KG1 (cell line): Measurements from ENCODE around the gene RPL18A.
A peak's percentile ranks its signal among the peaks of the same experiment; 100 is the strongest.

Experiments
- DNase-seq: peaks from one replicate; lab custom pipeline; 2025; lab: John Stamatoyannopoulos, UW

The RPL18A gene

DNA sequence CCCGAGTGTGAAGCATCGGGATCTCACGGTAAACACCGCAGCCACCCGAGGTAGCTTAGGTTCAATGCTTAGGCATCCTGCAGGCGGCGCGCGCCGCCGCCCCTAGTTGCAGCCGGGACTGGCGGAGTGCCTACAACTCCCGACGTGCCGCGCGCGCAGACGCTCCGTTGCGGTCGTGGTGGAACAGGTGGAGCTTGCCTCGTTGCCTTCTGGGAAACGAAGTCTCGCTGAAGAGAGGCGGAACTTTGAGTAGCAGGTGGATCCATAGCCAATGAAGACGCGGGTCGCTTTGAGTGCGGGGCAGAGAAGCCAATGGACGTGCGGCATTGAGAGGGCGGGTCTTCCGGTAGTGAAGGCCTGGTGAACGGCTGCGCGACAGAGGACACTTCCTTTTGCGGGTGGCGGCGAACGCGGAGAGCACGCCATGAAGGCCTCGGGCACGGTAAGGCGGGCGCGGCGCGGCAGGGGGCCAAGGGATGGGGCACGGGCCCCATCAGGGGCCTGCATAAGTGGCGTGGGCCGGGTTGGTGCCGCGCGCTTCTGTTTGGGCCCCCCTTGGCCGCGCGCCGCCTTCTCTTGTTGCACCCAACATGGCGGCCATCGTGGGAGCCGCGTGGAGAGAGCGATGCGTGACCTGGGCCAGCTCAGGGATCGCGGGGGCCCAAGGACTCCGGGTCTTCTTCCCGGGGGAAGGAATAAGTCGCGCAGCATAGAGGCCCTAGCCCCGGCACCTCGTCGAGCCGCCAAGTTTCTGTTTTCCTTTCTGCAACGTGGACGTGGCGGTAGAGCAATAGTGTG is at the start of gene RPL18A:
TSS of gene RPL18A (plus strand) at position 378 of the 798 bp plus-strand sequence. CDS start at position 425, 47 bp downstream.
- DNase-seq: peak; percentile 96

DNA sequence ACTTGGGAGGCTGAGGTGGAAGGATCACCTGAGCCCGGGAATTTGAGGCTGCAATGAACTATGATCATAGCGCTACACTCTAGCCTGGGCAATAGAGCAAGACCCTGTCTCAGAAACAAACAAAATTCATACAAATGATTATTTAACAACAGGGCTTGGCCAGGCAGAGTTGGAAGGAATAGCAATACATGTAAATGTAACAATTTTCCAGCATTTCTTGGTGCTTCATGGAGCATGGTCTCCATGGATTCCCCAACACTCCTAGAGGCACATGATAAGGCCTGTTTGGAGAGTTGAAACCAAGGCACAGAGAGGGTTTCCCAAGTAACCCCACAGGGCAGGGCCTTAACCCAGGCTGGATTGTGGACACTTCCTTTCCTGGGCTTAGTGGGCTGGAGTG is 48.6 kb upstream of the RPL18A start:
- no peak for DNase-seq

DNA sequence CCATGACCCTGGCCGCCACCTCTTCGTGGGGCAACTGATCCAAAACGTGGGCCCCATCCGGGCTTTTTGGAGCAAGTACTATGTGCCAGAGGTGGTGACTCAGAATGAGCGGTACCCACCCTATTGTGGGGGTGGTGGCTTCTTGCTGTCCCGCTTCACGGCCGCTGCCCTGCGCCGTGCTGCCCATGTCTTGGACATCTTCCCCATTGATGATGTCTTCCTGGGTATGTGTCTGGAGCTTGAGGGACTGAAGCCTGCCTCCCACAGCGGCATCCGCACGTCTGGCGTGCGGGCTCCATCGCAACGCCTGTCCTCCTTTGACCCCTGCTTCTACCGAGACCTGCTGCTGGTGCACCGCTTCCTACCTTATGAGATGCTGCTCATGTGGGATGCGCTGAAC is 48.0 kb upstream of the RPL18A start:
- no peak for DNase-seq

DNA sequence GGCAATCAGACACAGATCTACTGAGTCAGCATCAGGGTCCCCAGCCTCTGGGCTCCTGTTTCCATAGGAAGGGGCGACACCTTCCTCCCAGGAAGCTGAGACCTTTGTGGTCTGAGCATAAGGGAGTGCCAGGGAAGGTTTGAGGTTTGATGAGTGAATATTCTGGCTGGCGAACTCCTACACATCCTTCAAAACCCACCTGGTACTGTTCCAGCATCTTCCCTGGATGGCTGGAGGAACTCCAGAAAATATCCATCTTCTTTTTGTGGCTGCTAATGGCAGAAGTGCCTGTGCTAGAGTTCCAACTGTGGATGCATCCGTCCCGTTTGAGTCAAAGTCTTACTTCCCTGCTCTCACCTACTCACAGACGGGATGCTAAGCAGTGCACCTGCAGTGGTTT is 47.6 kb upstream of the RPL18A start:
- no peak for DNase-seq

DNA sequence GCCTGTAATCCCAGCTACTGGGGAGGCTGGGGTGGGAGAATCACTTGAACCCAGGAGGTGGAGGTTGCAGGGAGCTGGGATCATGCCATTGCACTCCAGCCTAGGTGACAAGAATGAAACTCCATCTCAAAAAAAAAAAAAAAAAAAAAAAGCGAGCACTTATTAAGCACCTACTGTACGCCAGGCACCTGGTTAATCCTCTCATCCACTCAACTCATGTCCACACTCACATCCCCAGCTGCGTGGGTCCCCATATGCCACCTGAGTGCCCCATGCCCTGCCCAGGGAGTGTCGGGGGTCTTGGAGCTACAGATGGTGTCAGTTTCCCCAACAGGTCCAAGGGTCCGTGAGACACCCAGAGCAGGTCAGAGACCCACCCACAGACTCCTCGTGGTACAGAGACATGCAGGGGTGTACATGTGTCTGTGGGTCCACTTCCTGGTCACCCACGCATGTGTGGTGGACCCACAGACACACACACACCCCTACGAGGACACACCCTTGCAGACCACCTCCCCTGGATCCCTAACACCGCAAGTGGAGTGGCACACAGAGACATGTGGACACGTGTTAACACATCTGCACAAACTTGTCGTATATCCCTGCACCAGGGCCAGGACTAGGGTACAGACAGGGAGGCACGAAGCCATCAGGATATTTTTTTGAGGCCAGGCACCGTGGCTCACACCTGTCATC is 41.9 kb upstream of the RPL18A start:
- DNase-seq: no peak

DNA sequence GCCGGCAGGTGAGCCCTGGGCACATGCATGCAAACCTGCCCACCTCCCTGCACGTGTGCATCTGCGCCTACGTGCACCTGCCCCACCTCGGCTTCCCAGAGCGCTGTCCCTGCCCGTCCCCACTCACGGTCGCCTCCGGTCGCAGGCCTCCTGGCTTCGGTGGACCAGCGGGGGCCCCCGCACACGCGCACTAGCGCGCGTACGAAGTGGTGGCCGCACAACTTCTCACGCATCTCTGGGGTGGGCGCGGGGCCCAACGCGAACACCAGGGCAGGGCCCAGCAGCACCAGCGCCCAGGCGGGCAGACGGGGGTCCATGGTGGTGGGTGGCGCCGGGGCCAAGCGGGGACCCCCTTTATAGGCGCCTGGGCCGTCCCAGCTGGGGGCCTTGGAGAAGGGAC is 38.5 kb upstream of the RPL18A start, which contains the start of gene INSL3:
TSS of gene INSL3 (minus strand) at position 330 of the 400 bp plus-strand sequence. CDS start at position 317, 13 bp downstream.
- no peak for DNase-seq

DNA sequence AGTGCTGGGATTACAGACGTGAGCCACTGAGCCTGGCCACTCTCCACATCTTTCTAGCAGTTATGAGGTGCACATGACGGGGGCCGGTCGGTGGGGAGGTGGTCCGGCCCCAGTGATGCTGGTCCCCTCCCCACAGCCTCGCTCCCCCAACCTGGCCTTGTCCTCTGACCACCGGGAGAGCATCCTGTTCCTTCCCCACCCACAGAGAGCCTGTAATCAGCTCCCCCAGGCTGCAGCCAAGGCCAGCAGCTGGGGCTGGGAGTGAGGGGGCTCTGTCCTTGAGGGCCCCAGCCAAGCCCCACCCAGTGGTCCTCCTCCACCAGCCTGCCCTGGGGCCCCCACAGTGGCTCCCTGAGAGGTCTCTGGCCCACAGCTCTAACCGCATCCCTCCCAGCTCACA is 35.4 kb upstream of the RPL18A start:
- no peak for DNase-seq

DNA sequence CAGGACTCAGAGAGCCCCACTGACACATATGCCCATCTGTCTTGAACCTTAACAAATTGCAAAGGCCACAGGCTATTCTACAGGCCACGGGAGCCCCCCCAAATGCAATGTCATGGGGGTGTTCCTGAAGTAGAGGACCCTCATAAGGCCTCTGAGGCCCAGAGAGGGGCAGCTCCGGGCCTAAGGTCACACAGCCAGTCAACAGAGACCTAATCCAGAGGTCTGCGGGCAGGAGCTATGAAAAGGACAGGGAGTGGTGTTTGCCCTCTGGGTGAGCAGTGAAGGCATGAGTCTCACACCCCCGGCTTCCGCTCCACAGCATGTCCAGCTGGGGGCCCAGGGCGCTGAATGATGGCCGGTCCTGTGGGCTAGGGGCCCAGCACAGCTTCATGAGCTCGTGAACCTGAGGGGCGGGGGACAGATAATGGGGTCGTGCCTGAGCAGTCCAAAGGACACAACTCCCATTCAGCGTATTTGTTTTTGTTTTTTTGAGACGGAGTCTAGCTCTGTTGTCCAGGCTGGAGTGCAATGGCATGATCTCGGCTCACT is 33.1 kb upstream of the RPL18A start:
- DNase-seq: no peak

DNA sequence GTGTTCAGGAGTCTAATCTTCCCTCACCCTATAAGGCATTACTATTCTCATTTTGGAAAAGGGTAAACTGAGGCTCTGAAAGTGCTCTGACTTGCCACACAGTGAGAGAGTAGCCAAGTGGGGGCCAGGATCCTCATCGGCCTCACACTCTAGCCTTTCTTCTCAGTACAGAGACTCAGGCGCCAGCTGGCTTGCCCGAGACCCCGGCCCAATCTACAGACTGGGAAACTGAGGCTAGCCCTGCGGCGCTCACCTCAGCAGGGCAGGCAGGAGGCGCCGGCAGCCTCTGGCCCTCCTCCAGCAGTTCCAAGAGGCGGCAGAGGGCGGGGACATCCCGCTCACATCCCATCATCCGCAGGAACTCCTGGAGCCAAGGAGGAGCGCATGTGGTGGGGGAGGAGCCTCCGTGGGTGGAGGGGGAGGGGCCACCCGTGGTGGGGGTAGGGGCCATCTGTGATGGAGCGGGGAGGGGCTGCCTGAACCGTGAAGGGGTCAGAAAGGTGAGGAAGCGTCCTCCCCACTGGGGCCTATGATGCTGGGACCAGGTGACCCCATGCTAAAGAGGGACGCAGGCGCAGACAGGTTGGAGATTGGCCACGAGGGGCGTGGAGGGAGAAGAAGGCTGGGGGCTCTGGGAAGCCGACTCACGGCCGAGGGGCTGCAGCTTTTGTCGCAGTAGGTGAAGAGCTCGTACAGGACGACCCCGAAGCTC is 29.7 kb upstream of the RPL18A start:
- DNase-seq: no peak

DNA sequence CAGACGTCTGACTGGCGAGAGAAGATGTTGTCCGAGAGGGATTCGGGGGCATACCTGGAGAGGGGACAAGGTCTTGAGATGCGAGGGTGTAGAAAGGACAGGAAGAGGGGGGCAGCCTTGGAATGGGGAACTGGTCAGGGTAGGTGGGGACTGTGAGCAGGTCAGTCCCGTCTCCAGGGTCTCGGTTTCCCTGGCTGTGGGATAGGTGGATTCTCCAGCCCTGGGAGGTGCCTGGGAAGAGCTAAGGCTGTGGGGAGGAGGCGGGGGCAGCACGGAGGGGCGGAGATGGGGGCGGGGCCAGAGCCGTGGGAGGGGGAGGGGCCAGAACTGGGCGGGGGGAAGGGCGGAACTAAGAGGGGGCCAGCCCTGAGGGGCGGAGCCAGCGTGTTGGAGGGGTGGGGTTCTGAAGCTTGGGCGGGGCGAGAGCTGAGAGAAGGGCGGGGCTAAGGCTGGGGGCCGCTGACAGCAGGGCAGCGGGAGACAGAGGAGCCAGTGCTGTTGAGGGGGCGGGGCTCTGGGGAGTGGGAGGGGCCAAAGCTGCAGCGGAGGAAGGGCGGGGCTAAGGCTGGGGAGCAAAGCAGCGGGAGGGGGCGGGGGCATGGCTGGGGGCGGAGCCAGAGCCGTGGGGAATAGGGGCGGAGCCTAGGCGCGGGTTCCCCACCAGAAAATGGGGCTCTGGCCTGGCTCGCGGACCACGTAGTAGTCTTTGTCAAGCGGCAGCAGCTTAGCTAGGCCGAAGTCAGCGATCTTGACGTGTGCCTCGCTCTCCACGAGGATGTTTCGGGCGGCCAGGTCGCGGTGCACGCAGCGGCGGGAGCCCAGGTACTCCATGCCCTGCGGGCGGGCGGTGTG is 28.9 kb upstream of the RPL18A start:
- no peak for DNase-seq

DNA sequence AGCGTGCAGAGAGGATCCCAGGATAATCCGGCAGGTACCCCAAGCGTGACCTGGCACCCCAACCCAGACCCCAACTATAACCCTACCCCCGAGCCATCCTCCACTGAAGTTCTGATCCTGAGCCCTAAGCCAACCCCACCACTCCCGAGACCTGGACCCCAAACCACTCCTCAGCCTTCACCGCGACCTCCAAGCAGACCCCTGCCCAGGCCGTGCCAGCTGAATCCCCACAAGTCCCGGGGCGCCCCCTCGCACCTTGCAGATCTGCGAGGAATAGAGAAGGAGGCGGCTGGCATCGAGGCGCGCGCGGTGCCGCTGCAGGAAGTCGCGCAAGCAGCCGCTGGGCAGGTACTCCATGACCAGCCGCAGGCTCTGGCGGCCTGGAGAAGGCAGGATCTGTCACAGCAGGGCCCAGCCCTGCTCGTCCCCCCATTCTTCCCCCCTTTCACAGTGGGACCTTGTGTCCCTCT is 28.3 kb upstream of the RPL18A start:
- no peak for DNase-seq

DNA sequence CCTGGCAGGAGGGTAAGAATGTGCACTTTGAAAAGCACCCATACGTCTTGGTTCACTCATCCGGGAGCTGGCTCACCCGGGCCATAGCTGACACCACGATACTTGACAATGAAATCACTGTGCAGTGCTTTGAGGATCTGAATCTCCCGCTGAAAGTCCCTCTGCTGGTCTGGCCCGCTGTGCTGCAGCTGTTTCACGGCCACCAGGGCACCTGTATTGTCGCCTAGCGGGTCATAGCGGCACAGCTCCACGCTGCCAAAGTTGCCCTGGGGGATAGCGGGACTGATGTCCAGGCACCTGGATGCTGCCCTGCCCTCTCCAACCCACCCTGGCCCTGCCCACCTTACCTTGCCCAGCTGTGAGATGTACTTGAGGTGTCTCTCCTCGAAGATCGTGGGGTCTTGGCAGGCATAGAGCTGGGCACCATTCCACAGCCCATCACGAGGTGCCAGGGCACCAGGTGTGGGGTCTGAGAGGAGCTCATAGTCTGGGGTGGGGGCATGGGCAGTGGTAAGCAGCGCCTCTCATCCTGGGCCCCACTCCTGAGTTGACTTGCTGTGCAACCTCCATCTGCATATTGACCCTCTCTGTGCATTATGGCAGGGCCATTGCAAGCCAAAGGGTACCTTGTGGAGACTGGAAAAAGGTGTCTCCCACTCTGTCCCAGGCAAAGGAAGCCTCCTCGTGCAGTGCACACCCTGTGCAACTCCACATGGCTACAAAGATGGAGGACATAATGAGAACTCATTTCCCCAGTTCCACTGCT is 27.1 kb upstream of the RPL18A start:
- DNase-seq: no peak

DNA sequence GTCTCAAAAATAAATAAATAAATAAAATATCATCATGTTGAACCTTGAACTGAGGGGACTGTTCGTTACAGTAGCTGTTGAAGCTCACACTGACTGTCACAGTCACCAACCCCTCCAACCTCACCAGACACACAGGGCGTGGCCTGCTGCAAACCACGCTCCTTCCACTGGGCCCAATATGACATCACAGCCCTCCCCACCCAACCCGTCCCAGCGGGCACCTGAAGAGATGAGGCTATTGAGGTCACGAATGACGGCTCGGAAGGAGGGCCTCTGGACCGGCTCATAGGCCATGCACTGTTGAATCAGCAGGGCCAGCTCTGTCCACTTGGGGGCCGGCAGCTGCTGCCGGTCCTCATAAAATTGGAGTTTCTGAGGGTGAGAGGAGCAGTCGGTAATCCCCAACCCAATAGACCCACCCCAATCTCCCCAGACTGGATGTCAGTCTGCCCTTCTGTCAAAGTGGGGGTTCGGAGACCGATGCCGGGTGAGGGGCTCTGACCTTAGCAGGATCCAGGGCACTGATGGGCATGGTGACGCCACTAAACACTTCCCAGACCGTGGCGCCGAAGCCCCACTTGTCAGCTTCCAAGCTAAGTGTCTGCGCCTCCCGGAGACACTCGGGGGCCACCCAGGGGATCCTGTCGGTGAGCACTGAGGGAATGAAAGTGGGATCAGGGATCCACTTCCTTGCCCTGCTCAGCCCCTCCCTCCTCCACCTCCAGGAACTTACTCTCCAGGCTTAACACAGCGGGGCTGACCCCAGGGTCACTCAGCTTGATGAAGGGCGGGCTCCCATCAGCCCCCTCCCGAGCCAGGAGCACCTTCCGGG is 25.1 kb upstream of the RPL18A start:
- no peak for DNase-seq

DNA sequence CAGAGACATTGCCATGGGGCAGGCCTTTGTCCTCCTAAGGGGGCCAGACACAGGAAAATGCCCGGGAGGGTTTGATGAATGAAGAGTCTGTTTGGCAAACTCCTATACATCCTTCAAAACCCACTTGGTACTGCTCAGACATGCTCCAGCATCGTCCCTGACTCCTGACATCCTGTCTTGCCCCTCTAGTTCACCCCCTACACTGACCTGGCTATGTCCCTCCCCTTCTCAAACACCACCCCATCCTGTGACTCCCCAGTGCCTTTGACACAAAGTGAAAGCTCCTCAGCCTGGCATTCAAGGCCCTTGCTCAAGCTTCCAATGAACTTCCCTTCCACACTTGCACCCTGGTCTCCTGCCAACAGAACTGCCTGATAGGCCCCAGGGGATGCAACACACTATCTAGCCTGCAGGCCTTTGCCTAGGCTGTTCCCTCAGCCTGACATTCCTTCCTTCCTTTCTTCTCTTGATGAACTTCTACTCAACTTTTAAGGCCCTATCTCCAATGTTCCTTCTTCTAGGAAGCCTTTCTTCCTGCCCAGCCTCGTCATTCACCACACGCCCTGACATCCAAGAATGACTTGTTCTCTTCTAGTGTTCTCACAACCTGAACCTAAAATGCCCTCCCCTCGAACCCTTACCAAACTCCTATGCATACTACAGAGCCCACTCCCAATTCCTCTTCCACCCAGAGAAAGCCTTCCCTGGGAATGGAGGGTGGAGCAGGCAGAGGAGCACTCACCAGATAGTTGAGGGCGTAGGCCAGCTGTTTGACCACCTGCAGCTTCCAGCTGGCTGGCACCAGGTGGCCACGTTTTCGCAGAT is 24.3 kb upstream of the RPL18A start:
- DNase-seq: no peak

DNA sequence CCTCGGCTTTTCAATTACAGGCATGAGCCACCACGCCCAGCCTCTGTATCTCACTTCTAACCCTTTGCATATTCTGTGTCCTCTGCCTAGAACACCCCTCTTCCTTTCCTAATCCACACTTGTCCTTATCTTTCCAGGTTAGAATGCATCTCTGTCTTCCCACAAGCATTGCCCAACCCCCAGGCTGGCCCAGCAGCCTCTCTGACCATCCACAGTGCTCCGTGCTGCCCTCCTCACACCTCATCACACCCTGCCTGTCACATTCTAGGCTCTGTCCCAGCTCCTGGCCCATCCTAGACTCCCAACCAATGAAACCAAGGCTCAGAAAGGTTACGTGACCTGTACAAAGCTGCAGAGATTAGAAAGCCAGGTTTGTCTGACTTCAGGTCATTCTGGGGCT is 23.2 kb upstream of the RPL18A start:
- DNase-seq: no peak

DNA sequence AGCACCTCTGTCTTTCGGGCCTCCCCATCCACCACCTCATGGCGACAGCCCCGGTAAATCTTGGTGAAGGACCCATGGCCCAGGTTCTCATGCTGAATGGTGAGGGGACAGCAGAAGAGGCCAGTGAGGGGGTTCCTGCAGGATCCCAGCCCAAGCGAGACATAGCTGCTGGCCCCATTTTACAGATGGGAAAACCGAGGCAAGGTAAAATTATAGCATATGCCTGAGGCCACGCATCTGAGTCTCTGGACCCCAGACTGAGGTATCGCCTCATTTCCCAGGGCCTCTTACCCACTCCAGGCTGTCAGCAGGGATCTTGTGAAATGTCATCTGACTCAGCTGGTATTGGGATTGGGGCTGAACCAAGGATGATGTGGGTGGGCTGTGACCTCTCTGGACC is 21.7 kb upstream of the RPL18A start:
- no peak for DNase-seq

DNA sequence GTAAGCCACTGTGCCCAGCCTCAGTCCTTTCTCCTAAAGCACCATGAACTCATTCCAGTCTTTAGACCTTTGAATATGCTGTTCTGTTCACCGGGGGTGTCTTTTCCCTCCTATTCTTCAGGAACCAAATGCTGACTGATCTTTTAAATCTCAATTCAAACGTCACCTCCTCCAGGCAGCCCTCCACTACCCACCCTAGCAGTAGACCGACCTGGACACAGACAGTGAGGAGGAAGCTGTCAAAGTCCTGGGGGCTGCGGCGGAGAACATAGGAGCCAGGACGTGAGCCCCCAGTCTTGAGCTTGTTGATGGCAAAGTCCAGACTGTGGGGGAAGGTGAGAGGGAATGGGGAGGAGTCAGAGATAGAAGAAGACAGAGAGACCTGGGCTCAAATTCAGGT is 19.7 kb upstream of the RPL18A start:
- DNase-seq: no peak

DNA sequence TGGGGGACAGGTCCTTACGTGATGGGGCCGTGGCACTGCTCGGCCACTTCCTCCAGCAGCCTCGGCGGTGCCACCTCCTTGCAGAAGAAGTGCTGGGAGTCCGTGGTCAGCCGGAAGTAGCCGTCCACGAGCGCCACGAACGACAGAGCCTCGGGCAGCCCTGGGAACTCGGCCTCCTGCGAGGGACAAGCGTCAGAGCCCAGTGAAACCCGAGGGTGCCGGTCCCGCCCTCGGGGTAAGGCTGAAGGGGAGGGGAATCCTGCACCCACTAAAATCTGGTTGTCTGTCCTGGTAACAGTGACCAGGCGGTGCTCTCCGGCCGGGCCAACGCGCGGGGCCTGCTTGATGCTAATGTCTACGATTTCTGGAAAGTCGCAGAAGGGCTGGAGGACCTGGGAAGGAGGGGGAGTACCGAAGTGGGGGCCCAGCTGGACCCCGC is 18.3 kb upstream of the RPL18A start:
- no peak for DNase-seq
